Nephron progenitor cell (in vitro differentiated cells): ENCODE data around the gene SPINT3.

Source experiments
- DNase-seq: peaks from one replicate; pipeline ENCODE4 v3.0.0; 2021
- H3K27ac Mint-ChIP-seq: 2 replicates; pipeline ENCODE4 v1.8.0; 2021; ENCODE audit warnings: mild to moderate bottlenecking, moderate library complexity, mixed read lengths
- H3K27me3 Mint-ChIP-seq: 2 replicates; pipeline ENCODE4 v1.8.0; 2021; ENCODE audit warnings: mild to moderate bottlenecking, low read depth, mixed read lengths; ENCODE audit not compliant: poor library complexity
- H3K36me3 Mint-ChIP-seq: 2 replicates; pipeline ENCODE4 v1.8.0; 2021; ENCODE audit warnings: low read depth, mixed read lengths
- H3K4me1 Mint-ChIP-seq: 2 replicates; pipeline ENCODE4 v1.8.0; 2021; ENCODE audit warnings: mixed read lengths
- H3K4me3 Mint-ChIP-seq: 2 replicates; pipeline ENCODE4 v1.8.0; 2021; ENCODE audit warnings: mild to moderate bottlenecking, moderate library complexity, mixed read lengths
- H3K9me3 Mint-ChIP-seq: 2 replicates; pipeline ENCODE4 v1.8.0; 2021; ENCODE audit warnings: mild to moderate bottlenecking, moderate library complexity, mixed read lengths
- TF ChIP-seq, protein P1 (sequence below): fragments of 200-600 bp; sonication (generic); IDR thresholded peaks from 2 replicates; pipeline ENCODE4 v1.5.0; 2021; ENCODE audit warnings: antibody characterized with exemption

SPINT3 gene

DNA sequence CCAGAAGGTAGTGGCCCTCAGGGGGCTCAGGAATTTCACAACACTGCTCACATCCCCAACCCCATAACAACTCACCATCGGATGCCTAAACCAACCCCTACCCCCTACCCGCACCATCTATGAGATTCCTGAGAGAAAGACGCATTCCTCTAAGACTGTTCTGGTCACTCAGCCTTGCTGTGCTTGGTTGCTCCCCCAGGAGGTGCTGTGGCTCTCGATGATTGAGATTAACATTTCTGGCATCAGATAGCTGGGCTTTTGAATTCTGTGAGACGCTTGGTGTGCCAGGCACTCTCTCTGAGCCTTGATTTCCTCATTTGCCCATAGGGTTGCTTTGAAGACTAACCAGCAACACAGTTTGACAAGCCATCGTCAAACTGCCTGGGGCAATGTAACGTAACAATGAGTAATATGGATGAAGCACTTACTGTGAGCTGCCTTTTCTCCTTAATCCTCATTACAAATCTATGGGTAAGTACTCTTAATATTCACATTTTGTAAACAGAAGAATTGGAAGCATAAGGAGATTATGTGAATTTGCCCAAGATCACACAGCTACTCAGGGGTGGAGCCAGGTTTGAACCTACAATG, 22.9 kb upstream of the SPINT3 start:
- no peak for DNase-seq
- Mint-ChIP-seq H3K27me3 (peaks cover 18% of the 10 kb centered on the region), H3K9me3 (no peaks in the 10 kb centered on the region), H3K27ac (no peak overlapping the region), H3K36me3 (no peaks in the 10 kb centered on the region), H3K4me1 (no peaks in the 10 kb centered on the region), H3K4me3 (no peak overlapping the region)
- TF ChIP-seq, protein P1, sequence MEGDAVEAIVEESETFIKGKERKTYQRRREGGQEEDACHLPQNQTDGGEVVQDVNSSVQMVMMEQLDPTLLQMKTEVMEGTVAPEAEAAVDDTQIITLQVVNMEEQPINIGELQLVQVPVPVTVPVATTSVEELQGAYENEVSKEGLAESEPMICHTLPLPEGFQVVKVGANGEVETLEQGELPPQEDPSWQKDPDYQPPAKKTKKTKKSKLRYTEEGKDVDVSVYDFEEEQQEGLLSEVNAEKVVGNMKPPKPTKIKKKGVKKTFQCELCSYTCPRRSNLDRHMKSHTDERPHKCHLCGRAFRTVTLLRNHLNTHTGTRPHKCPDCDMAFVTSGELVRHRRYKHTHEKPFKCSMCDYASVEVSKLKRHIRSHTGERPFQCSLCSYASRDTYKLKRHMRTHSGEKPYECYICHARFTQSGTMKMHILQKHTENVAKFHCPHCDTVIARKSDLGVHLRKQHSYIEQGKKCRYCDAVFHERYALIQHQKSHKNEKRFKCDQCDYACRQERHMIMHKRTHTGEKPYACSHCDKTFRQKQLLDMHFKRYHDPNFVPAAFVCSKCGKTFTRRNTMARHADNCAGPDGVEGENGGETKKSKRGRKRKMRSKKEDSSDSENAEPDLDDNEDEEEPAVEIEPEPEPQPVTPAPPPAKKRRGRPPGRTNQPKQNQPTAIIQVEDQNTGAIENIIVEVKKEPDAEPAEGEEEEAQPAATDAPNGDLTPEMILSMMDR: no peak

DNA sequence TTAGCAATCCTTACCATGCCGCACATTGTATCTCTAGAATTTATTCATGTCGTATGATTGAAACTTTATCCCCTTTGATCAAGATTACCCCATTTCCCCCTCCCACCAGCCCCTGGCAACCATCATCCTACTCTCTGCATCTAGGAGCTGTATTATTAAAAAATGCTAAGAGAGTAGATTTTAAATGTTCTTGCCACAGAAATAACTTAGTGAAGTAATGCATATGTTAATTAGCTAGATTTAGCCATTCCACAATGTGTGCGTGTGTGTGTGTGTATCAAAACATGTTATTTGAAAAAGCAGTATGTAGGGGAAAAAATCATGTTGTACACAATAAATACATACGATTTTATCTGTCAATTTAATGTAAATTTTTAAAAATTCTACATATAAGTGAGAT, 11.9 kb upstream of the SPINT3 start:
- TF ChIP-seq, protein P1: no peak
- Mint-ChIP-seq H3K4me1 (no peaks in the 10 kb centered on the region), H3K36me3 (no peaks in the 10 kb centered on the region), H3K27ac (no peak overlapping the region), H3K9me3 (no peaks in the 10 kb centered on the region), H3K27me3 (peaks cover 46% of the 10 kb centered on the region), H3K4me3 (no peak overlapping the region)
- DNase-seq: no peak

DNA sequence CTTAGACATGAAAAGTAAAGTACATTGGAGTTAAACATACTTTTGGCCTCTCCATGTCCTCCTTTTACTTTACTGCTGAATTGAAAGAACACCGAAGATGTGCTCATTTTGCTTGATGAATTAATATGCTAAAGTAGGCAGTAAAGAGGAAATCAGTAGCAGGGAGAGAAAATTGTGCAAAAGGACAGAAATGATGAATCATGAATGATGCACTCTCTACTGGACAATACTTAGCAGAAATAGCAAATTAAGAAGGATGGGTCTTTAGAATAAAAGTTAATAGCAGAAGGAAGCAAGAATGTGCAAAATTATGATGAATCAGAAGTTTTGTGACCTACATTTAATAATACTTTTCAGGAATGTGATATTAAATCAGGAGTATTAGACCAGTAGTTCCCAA, 8.4 kb upstream of the SPINT3 start:
- Mint-ChIP-seq H3K36me3 (no peaks in the 10 kb centered on the region), H3K4me1 (no peaks in the 10 kb centered on the region), H3K27ac (no peak overlapping the region), H3K27me3 (peaks cover 48% of the 10 kb centered on the region), H3K4me3 (no peak overlapping the region), H3K9me3 (no peaks in the 10 kb centered on the region)
- DNase-seq: no peak
- TF ChIP-seq, protein P1: no peak

DNA sequence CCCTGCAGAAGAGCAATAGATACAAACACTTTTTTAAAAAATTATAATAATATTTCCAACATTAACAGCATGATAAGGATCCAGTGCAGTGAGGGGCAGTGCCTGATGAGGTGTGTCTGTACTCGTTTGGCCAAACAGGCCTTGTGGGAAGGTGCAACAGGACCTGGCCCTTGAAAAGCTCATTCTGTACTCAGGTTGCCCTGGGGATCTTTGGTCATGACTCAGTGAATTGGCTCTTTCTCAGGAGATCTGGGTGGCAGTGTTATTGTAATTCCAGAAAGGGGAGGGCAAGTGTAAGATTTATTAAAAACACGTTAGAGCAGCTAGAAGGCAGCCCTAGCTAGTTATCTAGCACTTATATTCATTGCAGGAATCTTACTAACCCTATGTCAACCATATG, 2.9 kb upstream of the SPINT3 start:
- Mint-ChIP-seq H3K4me1 (peaks cover 4% of the 10 kb centered on the region), H3K36me3 (no peaks in the 10 kb centered on the region), H3K27ac (no peak overlapping the region), H3K4me3 (no peak overlapping the region), H3K9me3 (no peaks in the 10 kb centered on the region), H3K27me3 (peaks cover 36% of the 10 kb centered on the region)
- TF ChIP-seq, protein P1: no peak
- DNase-seq: no peak

DNA sequence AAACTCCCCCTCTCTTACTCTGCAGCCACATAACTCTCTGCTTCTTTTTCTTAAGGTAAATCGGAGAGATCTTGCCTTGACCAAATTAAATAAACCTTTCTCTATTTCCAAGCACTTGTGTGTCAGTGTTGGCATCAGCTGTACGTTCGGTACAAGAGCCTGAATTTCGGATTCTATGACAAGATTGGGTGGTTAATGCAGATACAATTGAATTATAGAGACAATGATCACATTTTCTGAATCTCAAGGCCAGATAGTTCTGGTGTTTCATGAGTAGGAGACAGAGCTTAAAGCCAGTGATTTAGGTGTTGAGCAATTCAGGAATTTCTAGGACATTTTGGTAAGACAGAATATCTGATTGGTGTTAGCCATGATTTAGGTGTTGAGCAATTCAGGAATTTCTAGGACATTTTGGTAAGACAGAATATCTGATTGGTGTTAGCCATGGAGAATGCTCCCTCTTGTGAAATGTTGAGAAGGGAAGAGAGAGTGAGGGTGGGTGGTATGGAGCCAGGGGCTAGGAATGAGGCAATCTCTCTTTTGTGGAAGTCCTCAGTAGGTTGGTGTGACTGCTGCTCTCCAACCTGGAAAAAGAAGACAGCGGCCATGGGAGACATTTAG, 5.1 kb downstream of the SPINT3 start:
- Mint-ChIP-seq H3K4me3 (no peak overlapping the region), H3K4me1 (peaks cover 22% of the 10 kb centered on the region), H3K36me3 (no peaks in the 10 kb centered on the region), H3K9me3 (no peaks in the 10 kb centered on the region), H3K27ac (no peak overlapping the region), H3K27me3 (peaks cover 20% of the 10 kb centered on the region)
- TF ChIP-seq, protein P1: no peak
- DNase-seq: no peak

DNA sequence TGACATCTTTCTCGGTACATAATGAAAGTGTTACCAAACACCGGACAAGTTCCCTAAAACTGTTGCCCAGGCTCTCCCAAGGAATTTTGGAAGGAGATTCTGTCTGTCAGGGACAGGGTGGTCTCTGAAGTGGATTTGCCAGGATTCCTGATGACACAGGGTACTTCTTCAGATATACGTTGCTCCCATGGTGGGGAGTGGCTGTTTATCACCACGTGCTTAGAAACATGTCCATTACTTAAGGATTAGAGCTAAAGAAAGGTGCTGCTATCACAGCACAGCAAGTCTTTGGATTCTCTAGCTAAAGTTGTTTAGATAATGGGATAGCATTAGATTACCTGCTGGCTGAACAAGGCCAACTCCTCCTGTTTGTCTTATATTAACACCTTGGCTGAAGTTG, 6.3 kb downstream of the SPINT3 start:
- TF ChIP-seq, protein P1: no peak
- Mint-ChIP-seq H3K4me1 (peaks cover 22% of the 10 kb centered on the region), H3K9me3 (no peaks in the 10 kb centered on the region), H3K4me3 (no peak overlapping the region), H3K27me3 (peaks cover 19% of the 10 kb centered on the region), H3K36me3 (no peaks in the 10 kb centered on the region), H3K27ac (no peak overlapping the region)
- DNase-seq: no peak
